GM18873 (cell line): ENCODE data around the gene TMEM229B.

Source experiments
- ATAC-seq: cut with Tn5 transposase; IDR thresholded peaks from one replicate; pipeline ENCODE4 v1.9.1; 2021; ENCODE audit warnings: mild to moderate bottlenecking, moderate library complexity, moderate number of reproducible peaks; ENCODE audit not compliant: unreplicated experiment, low FRiP score

TMEM229B gene

GRCh38 chr14:67490196-67490595 is 1.7 kb upstream of the TMEM229B start:
- ATAC-seq, result no peak

GRCh38 chr14:67487332-67487731 is 1.2 kb downstream of the TMEM229B start:
- ATAC-seq, result no peak

- no peak for ATAC-seq
Observed at GRCh38 chr14:67486890-67487289, 1.6 kb downstream of the TMEM229B start.

- no peak for ATAC-seq
Observed at GRCh38 chr14:67485501-67486095, 2.9 kb downstream of the TMEM229B start.

GRCh38 chr14:67483579-67484285 is 4.8 kb downstream of the TMEM229B start:
- no peak for ATAC-seq

- ATAC-seq, result no peak
Observed at GRCh38 chr14:67482231-67483164, 6.0 kb downstream of the TMEM229B start.

- ATAC-seq, result no peak
Observed at GRCh38 chr14:67480011-67480410, 8.5 kb downstream of the TMEM229B start.

GRCh38 chr14:67478800-67479084 is 9.8 kb downstream of the TMEM229B start:
- ATAC-seq, result no peak

- ATAC-seq, result no peak
Observed at GRCh38 chr14:67477926-67478799, 10.4 kb downstream of the TMEM229B start.

- ATAC-seq, result no peak
Observed at GRCh38 chr14:67474366-67474765, 14.2 kb downstream of the TMEM229B start.

GRCh38 chr14:67473290-67474082 is 15.0 kb downstream of the TMEM229B start:
- no peak for ATAC-seq

GRCh38 chr14:67472726-67473125 is 15.8 kb downstream of the TMEM229B start:
- no peak for ATAC-seq

- ATAC-seq, result no peak
Observed at GRCh38 chr14:67469954-67470353, 18.6 kb downstream of the TMEM229B start.

GRCh38 chr14:67468378-67468730 is 20.2 kb downstream of the TMEM229B start:
- no peak for ATAC-seq

- ATAC-seq, result no peak
Observed at GRCh38 chr14:67467134-67467533, 21.4 kb downstream of the TMEM229B start.

- ATAC-seq, result no peak
Observed at GRCh38 chr14:67464879-67465278, 23.6 kb downstream of the TMEM229B start.

- ATAC-seq, result no peak
Observed at GRCh38 chr14:67464377-67464776, 24.1 kb downstream of the TMEM229B start.

- ATAC-seq, result no peak
Observed at GRCh38 chr14:67463900-67464299, 24.6 kb downstream of the TMEM229B start.

- ATAC-seq, result no peak
Observed at GRCh38 chr14:67461996-67462395, 26.5 kb downstream of the TMEM229B start.
